ENCODE data around the gene SSC5D. TPM values are rescaled to one million over a fixed set of nuclear protein-coding genes. Genes with fewer than 3 reads are reported as not detected.

The SSC5D gene
- total RNA-seq (ENCODE audit: low replicate concordance) = 10.7 and 18.7 TPM in 2 replicates

GRCh38 chr19:55487924-55488687 lies at the start of gene SSC5D:
SSC5D (plus strand) TSS chr19:55488436; CDS start chr19:55488590, 154 bp downstream.
- peak within 1 kb of the TSS; percentile 81 for H3K4me3 ChIP-seq (ENCODE audit: low read depth, low read length)
- TF ChIP-seq CTCF (IDR thresholded peaks at IDR 0.05; ENCODE audit: insufficient read depth, low read length) = no peak
- peak; percentile 64 for DNase-seq (ENCODE audit: low read depth)

- no peak for DNase-seq (ENCODE audit: low read depth)
- TF ChIP-seq CTCF (IDR thresholded peaks at IDR 0.05; ENCODE audit: insufficient read depth, low read length) = no peak
Measured at GRCh38 chr19:55439052-55439451, 49.2 kb upstream of the SSC5D start.

GRCh38 chr19:55440411-55441105 lies 47.7 kb upstream of the SSC5D start:
- no peak for TF ChIP-seq CTCF (IDR thresholded peaks at IDR 0.05; ENCODE audit: insufficient read depth, low read length)
- no peak for DNase-seq (ENCODE audit: low read depth)
- no peak overlapping the region for H3K4me3 ChIP-seq (ENCODE audit: low read depth, low read length)

More at GRCh38 chr19:55439052-55439451, 49.2 kb upstream of the SSC5D start:
- no peak overlapping the region for H3K4me3 ChIP-seq (ENCODE audit: low read depth, low read length)

GRCh38 chr19:55441319-55441691 lies 46.9 kb upstream of the SSC5D start:
- no peak for TF ChIP-seq CTCF (IDR thresholded peaks at IDR 0.05; ENCODE audit: insufficient read depth, low read length)
- H3K4me3 ChIP-seq (ENCODE audit: low read depth, low read length) = no peak overlapping the region
- DNase-seq (ENCODE audit: low read depth) = no peak

- TF ChIP-seq CTCF (IDR thresholded peaks at IDR 0.05; ENCODE audit: insufficient read depth, low read length) = no peak
- DNase-seq (ENCODE audit: low read depth) = no peak
- no peak overlapping the region for H3K4me3 ChIP-seq (ENCODE audit: low read depth, low read length)
Measured at GRCh38 chr19:55441692-55442321, 46.4 kb upstream of the SSC5D start.

GRCh38 chr19:55442372-55442961 lies 45.8 kb upstream of the SSC5D start:
- DNase-seq (ENCODE audit: low read depth) = no peak
- no peak overlapping the region for H3K4me3 ChIP-seq (ENCODE audit: low read depth, low read length)
- no peak for TF ChIP-seq CTCF (IDR thresholded peaks at IDR 0.05; ENCODE audit: insufficient read depth, low read length)

Measured in fibroblast of the aortic adventitia (primary cell).